COR-L47 (cell line): ENCODE results near the gene ZBTB46.
A peak's percentile ranks its signal among the peaks of the same experiment; 100 is the strongest.

ENCODE experiments used
- DNase-seq: peaks from one replicate; lab custom pipeline; 2025; lab: John Stamatoyannopoulos, UW

The ZBTB46 gene

GRCh38 chr20:63837479-63837878, 6.4 kb upstream of the ZBTB46 start:
- no peak for DNase-seq

- DNase-seq: no peak
These were observed 5.6 kb upstream of the ZBTB46 start for GRCh38 chr20:63836458-63837344.

GRCh38 chr20:63835021-63835858, 4.2 kb upstream of the ZBTB46 start:
- DNase-seq: peak; percentile 90

GRCh38 chr20:63834491-63834880, 3.4 kb upstream of the ZBTB46 start:
- no peak for DNase-seq

GRCh38 chr20:63833776-63834490, 2.9 kb upstream of the ZBTB46 start:
- no peak for DNase-seq

GRCh38 chr20:63831993-63832686, 1.1 kb upstream of the ZBTB46 start:
- DNase-seq: no peak

GRCh38 chr20:63831646-63831992, 555 bp upstream of the ZBTB46 start:
- no peak for DNase-seq

- no peak for DNase-seq
These were observed 874 bp downstream of the ZBTB46 start for GRCh38 chr20:63829945-63830835.

GRCh38 chr20:63829603-63829944, 1.5 kb downstream of the ZBTB46 start:
- no peak for DNase-seq

- DNase-seq: no peak
These were observed 2.1 kb downstream of the ZBTB46 start for GRCh38 chr20:63828951-63829350.

GRCh38 chr20:63828545-63828944, 2.5 kb downstream of the ZBTB46 start:
- no peak for DNase-seq

GRCh38 chr20:63828124-63828523, 2.9 kb downstream of the ZBTB46 start:
- no peak for DNase-seq

- DNase-seq: no peak
These were observed 4.3 kb downstream of the ZBTB46 start for GRCh38 chr20:63826753-63827152.

- no peak for DNase-seq
These were observed 5.5 kb downstream of the ZBTB46 start for GRCh38 chr20:63825331-63826118.

GRCh38 chr20:63823691-63824311, 7.3 kb downstream of the ZBTB46 start:
- no peak for DNase-seq

- DNase-seq: no peak
These were observed 8.8 kb downstream of the ZBTB46 start for GRCh38 chr20:63822276-63822696.

- DNase-seq: no peak
These were observed 9.3 kb downstream of the ZBTB46 start for GRCh38 chr20:63821811-63822210.

- DNase-seq: no peak
These were observed 11.7 kb downstream of the ZBTB46 start for GRCh38 chr20:63819224-63819921.
